Uterus (tissue), 2 donors: ENCODE measurements around the gene CRYL1.

Experiments used
- CTCF ChIP-seq, 4 experiments: fragments of 200-600 bp in 2 of 4; fragments of 450-650 bp in 2 of 4; sonication (generic) in 2 of 4; IDR thresholded peaks; one replicate each; pipeline ENCODE4 v1.5.1; 2016 to 2019; ENCODE audit warnings: antibody characterized with exemption in 4 of 4, mild to moderate bottlenecking in 2 of 4, moderate library complexity in 1 of 4
- POLR2A ChIP-seq, 2 donors: fragments of 450-650 bp; IDR thresholded peaks; one replicate each; pipeline ENCODE4 v1.6.1; 2016; ENCODE audit warnings: antibody characterized with exemption in 2 of 2, mild to moderate bottlenecking in 1 of 2, moderate library complexity in 1 of 2

- no peak for TF ChIP-seq CTCF (IDR thresholded peaks at IDR 0.05)
- TF ChIP-seq POLR2A (IDR thresholded peaks at IDR 0.05), result no peak
Measured at GRCh38 chr13:20387006-20387405, 138.7 kb downstream of the CRYL1 start.
